Activated T-cell treated with anti-CD3 and anti-CD28 coated beads, Interleukin-2, amount 50 U/mL, for 72 hours (primary cell): ENCODE measurements around the gene INHBA. TPM values are rescaled to one million over a fixed set of nuclear protein-coding genes. Genes with fewer than 3 reads are reported as not detected.

Source experiments
- ATAC-seq, 2 donors: fragments of 150-1000 bp; cut with Tn5 transposase; replicated peaks in 1 of 2; 2 replicates each; pipeline ENCODE4 v1.10.0; 2021; ENCODE audit warnings: moderate library complexity in 2 of 2, mild to moderate bottlenecking in 1 of 2
- DNase-seq, 2 donors: peaks; one replicate each; pipeline ENCODE4 v3.0.0; 2021 to 2022; ENCODE audit warnings: mixed read lengths in 1 of 2
- H3K27ac Mint-ChIP-seq: one replicate; pipeline ENCODE4 v1.8.0; 2022; ENCODE audit warnings: mild to moderate bottlenecking, moderate library complexity, mixed read lengths
- H3K27me3 Mint-ChIP-seq: one replicate; pipeline ENCODE4 v1.8.0; 2022; ENCODE audit warnings: low read depth, mixed read lengths
- H3K36me3 Mint-ChIP-seq, 2 donors: one replicate each; pipeline ENCODE4 v1.8.0; 2022; ENCODE audit warnings: mixed read lengths in 2 of 2, mild to moderate bottlenecking in 1 of 2; ENCODE audit not compliant: insufficient read depth in 2 of 2
- H3K4me1 Mint-ChIP-seq: one replicate; pipeline ENCODE4 v1.8.0; 2022; ENCODE audit warnings: low read depth, mixed read lengths
- H3K4me3 Mint-ChIP-seq, 2 donors: one replicate each; pipeline ENCODE4 v1.8.0; 2022; ENCODE audit warnings: mild to moderate bottlenecking in 2 of 2, mixed read lengths in 2 of 2, moderate library complexity in 2 of 2
- H3K9me3 Mint-ChIP-seq, 2 donors: one replicate each; pipeline ENCODE4 v1.8.0; 2022; ENCODE audit warnings: mixed read lengths in 2 of 2
- total RNA-seq, 2 donors: library from RNA; stranded (reverse); gene quantifications; one replicate each; pipeline ENCODE4 v1.2.3, GENCODE V29; 2022

INHBA gene
- total RNA-seq, 2 donors from 2014 or later, result 0.05 to 0.19 TPM

DNA sequence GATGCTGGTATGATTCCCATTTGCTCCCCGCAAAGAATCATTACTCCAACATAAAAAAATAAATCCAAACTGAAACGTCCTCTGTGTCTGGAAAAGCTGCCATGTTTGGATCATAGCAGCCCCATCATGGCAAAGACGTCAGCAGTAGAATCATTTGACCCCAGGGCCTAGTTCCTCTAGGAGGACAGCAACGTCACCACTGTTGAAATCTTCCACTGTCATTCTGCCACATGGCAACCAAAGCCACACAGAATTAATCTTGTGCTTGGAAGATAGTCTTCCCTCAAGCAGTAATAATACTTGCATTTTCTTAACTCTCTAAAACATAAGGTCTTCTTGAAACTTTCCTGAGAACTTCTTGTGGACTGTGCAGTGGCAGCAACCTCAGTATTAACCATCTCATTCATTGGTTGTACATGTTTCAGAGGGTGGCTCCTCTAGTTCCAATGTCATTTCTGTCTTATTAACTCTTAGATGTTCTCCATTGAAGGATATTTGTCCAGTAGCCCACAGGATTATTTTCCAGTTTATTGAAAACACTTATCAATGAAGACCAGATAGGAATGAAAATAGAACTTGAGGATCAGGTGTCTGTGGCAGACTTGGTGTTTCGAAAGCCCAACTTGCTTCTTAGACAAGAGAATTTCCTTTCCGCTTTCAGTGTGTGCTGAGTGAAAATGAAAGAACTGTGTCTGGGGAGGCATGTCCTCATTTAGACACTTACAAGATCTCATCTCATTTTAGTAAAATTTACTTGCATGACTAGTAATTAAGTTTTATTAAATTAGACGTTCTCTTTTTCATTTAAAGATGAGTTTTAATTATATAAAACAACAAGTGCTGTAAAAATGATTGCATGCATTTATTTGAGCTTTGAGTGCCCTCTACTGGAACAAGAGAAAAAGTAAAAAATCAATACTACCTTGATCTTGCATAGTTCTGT lies 28.9 kb upstream of the INHBA start:
- Mint-ChIP-seq H3K36me3 (no peaks in the 10 kb centered on the region), H3K4me1 (peaks cover 5% of the 10 kb centered on the region), H3K27ac (no peak overlapping the region), H3K27me3 (peaks cover 25% of the 10 kb centered on the region), H3K9me3 (peaks cover 2 to 3% of the 10 kb centered on the region in 2 donors), H3K4me3 (no peak overlapping the region)
- ATAC-seq (no peak), DNase-seq (no peak)

DNA sequence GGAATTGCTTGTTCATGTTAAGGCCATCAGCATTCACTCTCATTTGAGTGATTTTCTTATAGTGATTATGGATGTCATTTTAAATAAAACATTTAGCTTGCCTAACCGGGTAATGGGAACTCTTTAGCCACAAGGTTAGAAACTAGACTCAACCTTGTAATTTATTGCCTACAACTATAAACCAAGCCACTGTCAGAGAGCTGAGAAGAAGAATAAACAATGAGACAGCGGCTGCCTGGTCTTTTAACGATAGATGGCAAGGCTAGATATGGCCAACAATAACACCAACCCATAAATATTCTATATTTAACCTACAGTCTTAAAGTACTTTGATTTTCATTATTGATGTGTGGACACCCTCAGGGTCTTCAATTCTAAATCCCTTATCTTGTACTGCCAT lies 27.8 kb upstream of the INHBA start:
- Mint-ChIP-seq H3K36me3 (no peaks in the 10 kb centered on the region), H3K4me1 (peaks cover 5% of the 10 kb centered on the region), H3K4me3 (no peak overlapping the region), H3K27me3 (peaks cover 17% of the 10 kb centered on the region), H3K27ac (no peak overlapping the region), H3K9me3 (peaks cover 2 to 3% of the 10 kb centered on the region in 2 donors)
- DNase-seq (no peak), ATAC-seq (no peak)

DNA sequence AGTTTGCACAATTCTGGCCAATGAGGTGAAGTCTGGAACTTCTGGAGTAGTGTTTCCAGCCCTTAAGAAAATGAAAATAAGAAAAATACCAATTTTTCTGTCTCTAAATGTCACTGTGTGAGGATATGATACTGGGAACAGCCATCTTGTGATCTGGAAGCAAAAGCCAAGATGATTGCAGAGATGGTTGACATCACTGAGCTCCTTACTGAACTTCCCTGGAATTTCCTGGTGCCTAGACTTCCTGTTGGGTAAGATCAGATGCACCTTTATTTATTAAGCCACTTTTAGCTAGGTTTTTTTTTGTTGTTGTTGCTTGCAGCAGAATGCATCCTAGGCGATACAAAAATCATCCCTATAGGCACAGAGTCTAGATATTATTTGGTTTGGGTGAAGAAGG lies 27.3 kb upstream of the INHBA start:
- H3K9me3 Mint-ChIP-seq, result peaks cover 2 to 3% of the 10 kb centered on the region in 2 donors
- H3K4me3 Mint-ChIP-seq, result no peak overlapping the region
- H3K4me1 Mint-ChIP-seq, result peaks cover 5% of the 10 kb centered on the region
- no peak for ATAC-seq
- no peaks in the 10 kb centered on the region for H3K36me3 Mint-ChIP-seq
- H3K27me3 Mint-ChIP-seq, result peaks cover 14% of the 10 kb centered on the region
- DNase-seq, result no peak
- H3K27ac Mint-ChIP-seq, result no peak overlapping the region

DNA sequence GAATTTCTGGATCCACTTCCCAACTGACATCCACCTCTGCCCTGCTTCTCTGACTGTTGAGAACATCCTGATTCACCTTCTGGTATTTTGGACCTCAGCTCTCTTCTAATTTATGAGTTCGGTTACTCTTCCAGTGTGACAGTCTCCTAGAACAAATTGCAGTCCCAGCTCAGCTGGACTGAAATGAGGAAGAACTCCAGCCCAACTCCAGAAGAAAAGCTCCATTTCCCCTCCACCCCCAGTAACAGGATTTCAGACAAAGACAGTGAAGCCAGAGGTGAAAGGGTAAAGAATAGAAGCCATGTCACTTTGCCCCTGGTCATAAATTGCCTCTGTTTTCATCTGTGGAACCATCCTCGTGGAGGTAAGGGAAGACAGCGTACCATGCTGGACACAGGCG lies 26.2 kb upstream of the INHBA start:
- peaks cover 24% of the 10 kb centered on the region for H3K27me3 Mint-ChIP-seq
- ATAC-seq (no peak), DNase-seq (no peak)
- no peak overlapping the region for H3K27ac Mint-ChIP-seq
- H3K9me3 Mint-ChIP-seq, result peaks cover 2 to 3% of the 10 kb centered on the region in 2 donors
- no peak overlapping the region for H3K4me3 Mint-ChIP-seq
- H3K4me1 Mint-ChIP-seq, result peaks cover 5% of the 10 kb centered on the region
- no peaks in the 10 kb centered on the region for H3K36me3 Mint-ChIP-seq

DNA sequence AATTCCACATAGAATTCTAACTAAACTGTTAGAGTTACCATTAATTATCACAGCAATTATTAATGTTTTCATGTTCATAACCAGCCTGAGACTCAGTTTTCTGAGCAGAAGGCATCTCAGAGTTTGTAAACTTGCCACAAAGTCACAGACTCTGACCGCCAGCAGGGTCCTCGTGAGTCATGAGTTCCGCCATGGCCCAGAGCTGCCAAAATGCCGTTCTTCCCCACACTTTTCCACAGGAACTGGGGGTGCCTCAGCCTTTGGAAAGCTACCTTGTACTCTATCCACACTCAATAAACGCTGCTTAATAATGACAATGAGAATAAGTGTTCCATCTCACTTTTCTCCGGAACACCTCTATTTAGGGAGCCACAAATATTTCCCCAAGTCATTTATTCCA lies 22.1 kb upstream of the INHBA start:
- Mint-ChIP-seq H3K27me3 (peaks cover 30% of the 10 kb centered on the region), H3K27ac (no peak overlapping the region), H3K36me3 (no peaks in the 10 kb centered on the region), H3K9me3 (no peaks in the 10 kb centered on the region), H3K4me1 (no peaks in the 10 kb centered on the region), H3K4me3 (no peak overlapping the region)
- DNase-seq, result no peak
- ATAC-seq, result no peak

- Mint-ChIP-seq H3K27ac (no peak overlapping the region), H3K27me3 (peaks cover 23% of the 10 kb centered on the region), H3K4me1 (no peaks in the 10 kb centered on the region), H3K4me3 (no peak overlapping the region), H3K9me3 (no peaks in the 10 kb centered on the region), H3K36me3 (no peaks in the 10 kb centered on the region)
- no peak for DNase-seq
- ATAC-seq, result no peak
These were observed 18.0 kb upstream of the INHBA start for GRCh38 chr7:41720886-41721285.

DNA sequence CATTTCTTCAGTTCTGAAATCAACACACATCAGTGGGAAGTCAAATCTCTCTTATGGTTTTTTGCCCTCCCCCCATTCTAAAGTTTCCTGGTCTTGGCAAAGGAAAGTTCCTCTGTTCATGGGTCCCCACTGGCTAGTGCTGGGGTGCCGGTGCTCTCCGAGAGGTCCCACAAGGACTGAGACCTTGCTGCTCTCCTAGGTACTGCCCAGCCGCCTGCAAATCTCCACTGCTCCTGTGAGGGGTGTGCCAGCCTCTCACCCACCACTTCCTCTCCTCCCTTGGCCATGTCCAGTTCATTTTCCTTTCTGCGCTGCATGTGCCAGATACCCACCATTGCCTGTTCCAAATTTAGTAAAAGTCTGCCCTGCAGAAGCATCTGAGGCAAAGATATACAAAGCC lies 17.2 kb upstream of the INHBA start:
- ATAC-seq, result no peak
- no peak for DNase-seq
- H3K9me3 Mint-ChIP-seq, result no peaks in the 10 kb centered on the region
- H3K4me1 Mint-ChIP-seq, result no peaks in the 10 kb centered on the region
- no peak overlapping the region for H3K27ac Mint-ChIP-seq
- H3K36me3 Mint-ChIP-seq, result no peaks in the 10 kb centered on the region
- H3K4me3 Mint-ChIP-seq, result no peak overlapping the region
- peaks cover 23% of the 10 kb centered on the region for H3K27me3 Mint-ChIP-seq

DNA sequence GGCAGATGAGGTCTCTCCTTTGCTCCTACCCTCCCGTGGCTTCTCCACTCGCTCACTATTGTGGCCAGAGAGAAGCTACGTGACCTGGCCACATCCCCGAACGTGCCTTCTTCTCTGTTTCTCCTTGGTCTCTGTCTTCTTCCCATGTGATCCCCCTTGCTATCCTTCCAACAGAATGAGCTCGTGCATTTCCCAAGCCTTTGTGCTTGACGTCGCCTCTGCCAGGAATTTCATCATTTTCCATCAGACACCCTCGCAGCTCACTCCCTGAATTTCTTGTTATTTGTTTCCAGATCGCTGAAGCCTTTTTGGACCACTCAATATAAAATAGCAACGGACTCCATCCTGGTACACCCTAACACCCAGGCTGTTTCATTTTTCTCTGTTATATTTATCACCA lies 13.8 kb upstream of the INHBA start:
- no peaks in the 10 kb centered on the region for H3K9me3 Mint-ChIP-seq
- no peak for ATAC-seq
- H3K27ac Mint-ChIP-seq, result no peak overlapping the region
- H3K4me1 Mint-ChIP-seq, result no peaks in the 10 kb centered on the region
- H3K36me3 Mint-ChIP-seq, result no peaks in the 10 kb centered on the region
- H3K4me3 Mint-ChIP-seq, result no peak overlapping the region
- peaks cover 7% of the 10 kb centered on the region for H3K27me3 Mint-ChIP-seq
- DNase-seq, result no peak

- no peak for ATAC-seq
- H3K27me3 Mint-ChIP-seq, result no peaks in the 10 kb centered on the region
- H3K36me3 Mint-ChIP-seq, result no peaks in the 10 kb centered on the region
- no peaks in the 10 kb centered on the region for H3K9me3 Mint-ChIP-seq
- no peak for DNase-seq
- no peak overlapping the region for H3K27ac Mint-ChIP-seq
- no peak overlapping the region for H3K4me3 Mint-ChIP-seq
- H3K4me1 Mint-ChIP-seq, result no peaks in the 10 kb centered on the region
These were observed 12.1 kb upstream of the INHBA start for GRCh38 chr7:41715000-41715399.

DNA sequence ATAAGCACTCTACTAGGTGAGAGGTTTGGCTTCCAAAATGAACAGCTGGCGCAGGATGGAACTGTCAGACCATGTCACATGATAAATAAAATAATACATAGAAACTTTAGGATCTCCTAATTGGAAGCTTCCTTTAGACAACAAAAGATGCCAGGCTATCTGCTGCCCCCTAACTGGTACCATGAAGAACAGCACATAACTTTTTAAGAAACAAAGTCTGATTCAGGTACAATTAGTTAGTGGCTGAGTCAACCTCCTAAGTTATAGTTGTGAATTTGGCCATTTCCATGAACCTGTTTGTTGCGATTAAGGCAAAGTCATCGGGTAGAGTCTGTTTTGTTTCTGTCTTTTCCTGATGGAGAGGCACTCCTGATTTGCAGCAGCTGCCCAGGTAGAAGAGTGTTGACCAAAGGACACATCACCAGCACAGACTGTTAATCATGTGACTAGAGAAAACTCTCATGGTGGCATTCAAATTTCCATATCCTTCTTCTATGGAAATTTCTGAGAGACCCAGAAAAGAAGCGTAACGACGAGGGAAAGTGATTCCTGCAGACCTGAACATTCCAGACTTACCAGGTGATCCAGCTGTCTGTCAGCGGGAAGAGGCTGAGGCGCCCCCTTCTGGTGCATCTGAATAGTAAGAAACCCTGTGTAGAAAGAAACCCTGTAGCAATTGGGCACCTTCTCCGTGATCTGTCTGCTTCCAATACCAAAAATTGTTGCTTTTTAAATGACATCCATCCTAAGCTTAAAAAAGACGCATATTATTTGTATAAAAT lies 8.6 kb upstream of the INHBA start:
- Mint-ChIP-seq H3K27ac (no peak overlapping the region), H3K4me1 (no peaks in the 10 kb centered on the region), H3K27me3 (peaks cover 18% of the 10 kb centered on the region), H3K9me3 (no peaks in the 10 kb centered on the region), H3K36me3 (no peaks in the 10 kb centered on the region), H3K4me3 (no peak overlapping the region)
- DNase-seq (no peak), ATAC-seq (no peak)

DNA sequence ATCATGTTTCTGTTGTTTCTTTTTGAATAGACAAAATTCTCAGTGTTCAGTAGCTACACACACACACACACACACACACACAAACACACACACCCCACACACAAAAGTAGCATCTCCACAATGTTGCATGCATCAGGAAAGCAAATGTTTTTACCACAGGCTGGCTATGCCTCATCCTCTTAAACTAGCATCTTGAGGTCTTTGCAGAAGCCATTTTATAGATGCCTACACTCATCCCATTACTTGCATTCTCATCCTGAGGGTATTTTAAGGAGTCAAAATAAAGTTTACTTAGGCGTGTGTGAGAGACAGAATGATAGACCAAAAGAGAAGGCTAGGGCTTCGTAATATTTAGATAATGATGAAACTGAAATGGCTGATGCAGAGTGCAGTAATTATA lies 7.9 kb upstream of the INHBA start:
- ATAC-seq (no peak), DNase-seq (no peak)
- no peaks in the 10 kb centered on the region for H3K9me3 Mint-ChIP-seq
- peaks cover 22% of the 10 kb centered on the region for H3K27me3 Mint-ChIP-seq
- no peaks in the 10 kb centered on the region for H3K36me3 Mint-ChIP-seq
- no peak overlapping the region for H3K27ac Mint-ChIP-seq
- no peak overlapping the region for H3K4me3 Mint-ChIP-seq
- peaks cover 1% of the 10 kb centered on the region for H3K4me1 Mint-ChIP-seq

DNA sequence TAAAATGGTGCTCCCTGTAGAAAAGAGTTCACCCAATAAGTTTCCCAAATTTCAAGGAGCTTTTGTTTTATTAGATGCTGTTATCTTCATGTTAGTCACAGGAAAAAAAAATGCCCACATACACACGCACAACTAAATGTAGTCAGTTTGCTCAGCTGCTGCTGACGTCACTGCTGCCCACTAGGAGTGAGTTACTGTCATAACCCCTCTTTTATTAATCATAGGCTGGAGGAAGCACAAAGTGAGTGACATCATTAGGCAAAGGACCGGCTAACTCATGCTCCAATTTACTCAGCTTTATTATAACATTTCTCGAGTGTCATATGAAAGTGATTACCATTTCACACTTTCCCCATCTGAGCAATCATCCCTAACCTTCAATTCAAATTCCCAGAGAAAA lies 6.7 kb upstream of the INHBA start:
- H3K27me3 Mint-ChIP-seq, result peaks cover 25% of the 10 kb centered on the region
- no peak overlapping the region for H3K27ac Mint-ChIP-seq
- no peak for ATAC-seq
- H3K4me3 Mint-ChIP-seq, result no peak overlapping the region
- no peaks in the 10 kb centered on the region for H3K9me3 Mint-ChIP-seq
- peaks cover 9% of the 10 kb centered on the region for H3K4me1 Mint-ChIP-seq
- DNase-seq, result no peak
- H3K36me3 Mint-ChIP-seq, result no peaks in the 10 kb centered on the region

DNA sequence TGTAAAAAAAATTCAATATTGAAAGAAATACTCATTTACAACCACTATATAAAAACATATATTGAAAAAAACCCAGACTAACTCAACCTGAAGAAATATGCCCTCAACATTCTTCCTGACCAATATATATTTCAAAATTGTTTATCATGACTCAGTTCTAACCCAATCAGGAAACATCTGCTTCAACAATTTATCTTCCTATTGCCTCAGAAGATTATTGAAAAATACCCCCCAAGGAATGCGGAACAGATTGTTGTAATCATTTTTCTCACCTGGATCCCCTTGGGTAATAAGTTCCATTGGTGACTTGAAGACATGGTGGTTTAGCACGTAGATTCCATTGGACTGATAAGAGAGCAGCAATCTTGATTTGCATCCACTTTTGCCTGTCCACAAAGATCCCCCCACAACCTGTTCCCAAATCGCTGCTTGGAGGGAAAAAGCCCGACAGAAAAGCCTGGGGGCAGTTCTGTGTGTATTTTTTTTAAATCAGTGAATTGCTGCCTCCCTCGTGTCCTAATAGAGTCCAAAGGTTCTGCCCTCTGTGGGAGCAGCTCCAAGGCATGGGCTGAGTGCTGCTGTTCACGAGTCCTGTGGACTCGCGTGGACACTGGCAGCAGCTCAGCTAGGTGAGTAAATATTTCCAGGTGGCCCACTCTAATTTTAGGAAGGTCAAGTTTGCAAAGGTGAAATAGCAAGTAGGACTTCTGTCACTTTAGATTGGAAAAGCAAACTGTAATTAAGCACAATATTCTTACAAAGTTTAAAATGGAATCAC lies 5.9 kb upstream of the INHBA start:
- Mint-ChIP-seq H3K9me3 (no peaks in the 10 kb centered on the region), H3K27me3 (peaks cover 32% of the 10 kb centered on the region), H3K36me3 (no peaks in the 10 kb centered on the region), H3K4me3 (no peak overlapping the region), H3K27ac (no peak overlapping the region), H3K4me1 (peaks cover 9% of the 10 kb centered on the region)
- no peak for DNase-seq
- ATAC-seq, result no peak
